ENCODE data around the gene ESPL1. TPM values are rescaled to one million over a fixed set of nuclear protein-coding genes. Genes with fewer than 3 reads are reported as not detected.

ESPL1 gene
- total and polyA plus RNA-seq, 9 donors = 0.11 to 1.6 (median 0.37) TPM

DNA sequence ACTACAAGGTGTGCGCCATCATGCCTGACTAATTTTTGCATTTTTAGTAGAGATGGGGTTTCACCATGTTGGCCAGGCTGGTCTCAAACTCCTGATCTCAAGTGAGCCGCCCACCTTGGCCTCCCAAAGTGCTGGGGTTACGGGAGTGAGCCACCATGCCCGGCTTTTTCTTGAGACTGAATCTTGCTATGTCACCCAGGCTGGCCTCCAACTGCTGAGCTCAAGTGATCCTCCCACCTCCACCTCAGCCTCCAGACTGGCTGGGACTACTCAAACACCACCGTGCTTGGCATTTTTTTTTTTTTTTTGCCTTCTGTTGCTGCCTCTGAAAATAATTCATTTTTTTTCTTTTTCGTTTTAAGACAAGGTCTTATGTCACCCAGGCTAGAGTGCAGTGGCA is 8.2 kb upstream of the ESPL1 start:
- no peaks in the 10 kb centered on the region for H3K36me3 ChIP-seq
- intact Hi-C loops (cut with DNase I) = no loop called here
- no peak overlapping the region for H3K27ac ChIP-seq
- H3K4me1 ChIP-seq (ENCODE audit: insufficient read depth) = no peaks in the 10 kb centered on the region
- no peaks in the 10 kb centered on the region for H3K9me3 ChIP-seq
- WGBS, 3 donors = 74 to 84% (median 76%) methylated on average over 6 of the region's 6 CpGs
- no peak for DNase-seq
- no peaks in the 10 kb centered on the region for H3K27me3 ChIP-seq
- TF ChIP-seq POLR2A (IDR thresholded peaks at IDR 0.05) (no peak), EP300 (IDR thresholded peaks at IDR 0.05) (no peak)
- TF ChIP-seq, protein P1, sequence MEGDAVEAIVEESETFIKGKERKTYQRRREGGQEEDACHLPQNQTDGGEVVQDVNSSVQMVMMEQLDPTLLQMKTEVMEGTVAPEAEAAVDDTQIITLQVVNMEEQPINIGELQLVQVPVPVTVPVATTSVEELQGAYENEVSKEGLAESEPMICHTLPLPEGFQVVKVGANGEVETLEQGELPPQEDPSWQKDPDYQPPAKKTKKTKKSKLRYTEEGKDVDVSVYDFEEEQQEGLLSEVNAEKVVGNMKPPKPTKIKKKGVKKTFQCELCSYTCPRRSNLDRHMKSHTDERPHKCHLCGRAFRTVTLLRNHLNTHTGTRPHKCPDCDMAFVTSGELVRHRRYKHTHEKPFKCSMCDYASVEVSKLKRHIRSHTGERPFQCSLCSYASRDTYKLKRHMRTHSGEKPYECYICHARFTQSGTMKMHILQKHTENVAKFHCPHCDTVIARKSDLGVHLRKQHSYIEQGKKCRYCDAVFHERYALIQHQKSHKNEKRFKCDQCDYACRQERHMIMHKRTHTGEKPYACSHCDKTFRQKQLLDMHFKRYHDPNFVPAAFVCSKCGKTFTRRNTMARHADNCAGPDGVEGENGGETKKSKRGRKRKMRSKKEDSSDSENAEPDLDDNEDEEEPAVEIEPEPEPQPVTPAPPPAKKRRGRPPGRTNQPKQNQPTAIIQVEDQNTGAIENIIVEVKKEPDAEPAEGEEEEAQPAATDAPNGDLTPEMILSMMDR (IDR thresholded peaks at IDR 0.05) = no peak
- H3K4me3 ChIP-seq = no peak overlapping the region

DNA sequence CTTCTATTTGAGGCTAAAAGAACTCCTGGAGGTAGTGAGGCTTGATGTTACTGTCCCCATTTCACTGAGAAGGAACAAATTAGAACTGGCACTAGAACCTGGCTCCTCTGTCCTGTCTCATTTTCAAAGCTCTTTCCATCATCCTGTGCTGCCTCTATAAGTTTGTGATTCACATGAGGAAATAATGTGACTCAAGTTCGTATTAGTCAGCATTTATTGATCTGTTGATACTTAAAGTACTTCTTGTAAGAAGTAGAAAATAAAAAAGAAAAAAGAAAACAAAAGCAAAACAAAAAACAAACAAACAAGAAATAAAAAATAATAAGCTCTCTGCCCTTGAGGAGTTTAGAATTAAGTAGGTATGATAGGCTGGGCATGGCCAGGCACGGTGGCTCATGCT is 2.3 kb upstream of the ESPL1 start:
- intact Hi-C loops (cut with DNase I) = no loop called here
- 74 to 84% (median 78%) methylated on average over 2 of the region's 2 CpGs for WGBS, 3 donors
- Histone ChIP-seq H3K36me3 (no peaks in the 10 kb centered on the region), H3K4me3 (no peak overlapping the region), H3K27me3 (no peaks in the 10 kb centered on the region), H3K4me1 (ENCODE audit: insufficient read depth) (peaks cover 5% of the 10 kb centered on the region), H3K27ac (no peak overlapping the region), H3K9me3 (no peaks in the 10 kb centered on the region)
- TF ChIP-seq POLR2A (IDR thresholded peaks at IDR 0.05) = no peak
- TF ChIP-seq EP300 (IDR thresholded peaks at IDR 0.05) = no peak
- TF ChIP-seq, protein P1 (IDR thresholded peaks at IDR 0.05) = no peak
- DNase-seq = no peak

DNA sequence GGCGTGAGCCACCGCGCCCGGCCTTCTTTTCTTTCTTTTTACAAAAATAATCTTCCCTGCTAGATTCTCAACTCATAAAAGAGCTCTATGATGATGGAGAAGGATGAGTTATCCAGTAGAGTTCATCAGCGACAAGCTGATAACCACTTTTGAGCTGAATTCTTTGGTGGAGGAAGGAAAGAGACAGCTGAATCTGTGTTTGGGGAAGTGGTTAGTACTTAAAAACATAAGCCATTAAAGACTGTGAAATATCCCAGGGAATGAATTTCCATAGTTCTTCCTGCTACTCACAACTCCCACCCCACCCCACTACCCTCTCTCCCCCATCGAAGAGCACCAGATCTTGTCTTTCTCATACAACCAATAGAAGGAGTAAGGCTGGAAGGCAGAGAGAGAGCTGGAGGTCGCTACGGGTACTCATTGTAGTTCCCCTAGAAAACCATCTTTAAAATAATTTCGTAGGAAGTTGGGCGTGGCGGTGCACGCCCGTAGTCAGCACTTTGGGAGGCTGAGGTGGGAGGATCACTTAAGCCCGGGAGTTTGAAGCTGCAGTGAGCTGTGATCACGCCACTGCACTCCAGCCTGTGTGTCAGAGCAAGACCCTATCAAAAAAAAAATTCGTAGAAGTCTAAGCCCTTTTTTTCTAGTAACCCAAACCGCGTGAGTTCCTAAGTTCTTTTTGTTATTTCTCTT is 647 bp upstream of the ESPL1 start:
- no peak overlapping the region for H3K27ac ChIP-seq
- intact Hi-C loops (cut with DNase I) = no loop called here

DNA sequence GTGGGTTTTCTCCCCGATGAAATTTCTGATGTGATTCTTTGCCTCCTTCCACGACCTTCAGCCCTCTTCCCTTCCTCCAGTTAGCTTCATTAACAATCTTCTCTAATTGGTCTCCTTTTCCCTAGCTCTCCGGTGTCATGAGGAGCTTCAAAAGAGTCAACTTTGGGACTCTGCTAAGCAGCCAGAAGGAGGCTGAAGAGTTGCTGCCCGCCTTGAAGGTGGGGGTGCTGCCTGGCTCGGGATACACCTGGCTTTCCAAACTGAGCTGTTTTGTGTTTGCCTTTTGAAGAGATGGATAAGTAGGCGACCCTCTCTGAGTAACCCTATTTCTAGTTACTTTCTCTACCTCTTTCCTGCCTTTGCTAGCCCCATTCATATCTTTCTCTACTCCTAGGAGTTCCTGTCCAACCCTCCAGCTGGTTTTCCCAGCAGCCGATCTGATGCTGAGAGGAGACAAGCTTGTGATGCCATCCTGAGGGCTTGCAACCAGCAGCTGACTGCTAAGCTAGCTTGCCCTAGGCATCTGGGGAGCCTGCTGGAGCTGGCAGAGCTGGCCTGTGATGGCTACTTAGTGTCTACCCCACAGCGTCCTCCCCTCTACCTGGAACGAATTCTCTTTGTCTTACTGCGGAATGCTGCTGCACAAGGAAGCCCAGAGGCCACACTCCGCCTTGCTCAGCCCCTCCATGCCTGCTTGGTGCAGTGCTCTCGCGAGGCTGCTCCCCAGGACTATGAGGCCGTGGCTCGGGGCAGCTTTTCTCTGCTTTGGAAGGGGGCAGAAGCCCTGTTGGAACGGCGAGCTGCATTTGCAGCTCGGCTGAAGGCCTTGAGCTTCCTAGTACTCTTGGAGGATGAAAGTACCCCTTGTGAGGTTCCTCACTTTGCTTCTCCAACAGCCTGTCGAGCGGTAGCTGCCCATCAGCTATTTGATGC is 797 bp downstream of the ESPL1 start:
- Histone ChIP-seq H3K27ac (no peak overlapping the region), H3K27me3 (no peaks in the 10 kb centered on the region), H3K4me1 (ENCODE audit: insufficient read depth) (peaks cover 5% of the 10 kb centered on the region), H3K36me3 (no peaks in the 10 kb centered on the region), H3K9me3 (no peaks in the 10 kb centered on the region), H3K4me3 (peak overlapping the region; percentile 51)
- TF ChIP-seq, protein P1 (IDR thresholded peaks at IDR 0.05) = no peak
- TF ChIP-seq POLR2A (IDR thresholded peaks at IDR 0.05) (no peak), EP300 (IDR thresholded peaks at IDR 0.05) (no peak)
- intact Hi-C loops (cut with DNase I) = no loop called here
- DNase-seq = no peak
- 52 to 55% (median 53%) methylated on average over 20 of the region's 20 CpGs for WGBS, 3 donors

More for the DNA sequence above, 647 bp upstream of the ESPL1 start:
- no peak for DNase-seq
- TF ChIP-seq, protein P1 (IDR thresholded peaks at IDR 0.05) = no peak
- TF ChIP-seq EP300 (IDR thresholded peaks at IDR 0.05) (no peak), POLR2A (IDR thresholded peaks at IDR 0.05) (no peak)
- peaks cover 5% of the 10 kb centered on the region for H3K4me1 ChIP-seq (ENCODE audit: insufficient read depth)
- peak overlapping the region; percentile 51 for H3K4me3 ChIP-seq
- no peaks in the 10 kb centered on the region for H3K27me3 ChIP-seq
- H3K9me3 ChIP-seq = no peaks in the 10 kb centered on the region
- WGBS, 3 donors = 45 to 47% (median 46%) methylated on average over 18 of the region's 18 CpGs
- no peaks in the 10 kb centered on the region for H3K36me3 ChIP-seq

All from ovary (tissue), 9 donors.